C4-2B (cell line): ENCODE measurements around the gene ARL15.

Source experiments
- H3K27ac ChIP-seq: fragments of 450-650 bp; 2 replicates; pipeline ENCODE4 v1.5.1; 2017
- ZFX ChIP-seq: fragments of 450-650 bp; IDR thresholded peaks from 2 replicates; pipeline ENCODE4 v1.6.1; 2017
- TF ChIP-seq, protein P1 (sequence below): fragments of 450-650 bp; conservative IDR thresholded peaks from 2 replicates; pipeline ENCODE4 v1.5.1; 2017; ENCODE audit warnings: mild to moderate bottlenecking

The ARL15 gene

DNA sequence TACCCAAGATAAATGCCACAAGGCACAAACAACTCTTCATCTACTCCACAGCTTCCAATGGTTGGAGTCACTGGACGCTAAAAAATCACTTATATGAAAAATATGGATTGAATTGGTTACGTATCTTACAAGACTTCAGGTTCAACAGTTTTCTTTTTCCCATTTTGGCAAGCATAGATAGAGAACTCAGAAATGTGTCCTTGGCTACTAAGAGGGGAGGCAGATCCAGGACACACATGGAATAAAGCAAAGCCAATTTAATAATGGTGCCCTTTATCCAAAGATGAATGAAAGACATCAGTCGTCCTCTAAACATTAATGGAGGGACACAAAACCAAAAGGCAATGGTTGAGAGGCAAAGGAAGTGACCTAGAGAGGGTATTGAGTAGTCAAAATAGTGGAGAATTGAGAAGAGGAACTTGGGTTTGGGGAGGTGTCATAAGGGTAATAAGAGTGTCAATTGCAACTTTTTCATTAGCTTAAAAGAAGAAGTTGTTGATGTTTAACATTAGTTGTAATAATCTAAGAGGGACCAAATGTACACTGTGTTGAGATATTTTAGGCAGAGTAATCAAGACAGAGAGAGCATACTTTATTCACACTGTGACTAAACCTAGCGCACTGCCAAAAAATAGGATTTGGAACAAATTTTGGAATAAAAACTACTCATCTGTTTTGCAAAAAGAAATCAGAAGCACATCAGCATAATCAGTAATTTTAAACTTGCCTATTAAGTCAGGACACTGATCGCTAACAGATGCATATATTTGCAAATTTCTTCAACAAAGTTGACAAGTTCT lies 308.2 kb downstream of the ARL15 start:
- no peak overlapping the region for H3K27ac ChIP-seq
- TF ChIP-seq, protein P1, sequence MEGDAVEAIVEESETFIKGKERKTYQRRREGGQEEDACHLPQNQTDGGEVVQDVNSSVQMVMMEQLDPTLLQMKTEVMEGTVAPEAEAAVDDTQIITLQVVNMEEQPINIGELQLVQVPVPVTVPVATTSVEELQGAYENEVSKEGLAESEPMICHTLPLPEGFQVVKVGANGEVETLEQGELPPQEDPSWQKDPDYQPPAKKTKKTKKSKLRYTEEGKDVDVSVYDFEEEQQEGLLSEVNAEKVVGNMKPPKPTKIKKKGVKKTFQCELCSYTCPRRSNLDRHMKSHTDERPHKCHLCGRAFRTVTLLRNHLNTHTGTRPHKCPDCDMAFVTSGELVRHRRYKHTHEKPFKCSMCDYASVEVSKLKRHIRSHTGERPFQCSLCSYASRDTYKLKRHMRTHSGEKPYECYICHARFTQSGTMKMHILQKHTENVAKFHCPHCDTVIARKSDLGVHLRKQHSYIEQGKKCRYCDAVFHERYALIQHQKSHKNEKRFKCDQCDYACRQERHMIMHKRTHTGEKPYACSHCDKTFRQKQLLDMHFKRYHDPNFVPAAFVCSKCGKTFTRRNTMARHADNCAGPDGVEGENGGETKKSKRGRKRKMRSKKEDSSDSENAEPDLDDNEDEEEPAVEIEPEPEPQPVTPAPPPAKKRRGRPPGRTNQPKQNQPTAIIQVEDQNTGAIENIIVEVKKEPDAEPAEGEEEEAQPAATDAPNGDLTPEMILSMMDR, result no peak
- no peak for TF ChIP-seq ZFX

DNA sequence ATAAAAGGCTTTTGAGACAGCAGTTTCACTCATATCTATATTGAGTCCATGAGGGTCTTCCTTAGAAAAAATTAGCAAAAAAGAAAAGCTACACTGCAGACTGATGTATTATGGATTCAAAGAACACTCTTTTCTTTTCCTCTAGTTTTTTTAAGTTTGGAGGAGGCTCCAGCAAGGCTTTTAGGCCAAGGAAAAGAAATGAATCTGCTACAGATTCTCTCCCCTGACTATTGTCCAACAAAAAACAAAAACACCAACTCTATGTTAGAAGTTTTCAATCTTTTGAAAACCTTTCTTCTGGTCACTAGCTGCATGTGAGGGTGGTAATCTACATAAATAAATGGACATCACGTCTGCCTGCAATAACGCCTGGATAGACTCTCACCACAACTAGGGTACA lies 310.4 kb downstream of the ARL15 start:
- TF ChIP-seq, protein P1, result no peak
- TF ChIP-seq ZFX, result no peak
- no peak overlapping the region for H3K27ac ChIP-seq

DNA sequence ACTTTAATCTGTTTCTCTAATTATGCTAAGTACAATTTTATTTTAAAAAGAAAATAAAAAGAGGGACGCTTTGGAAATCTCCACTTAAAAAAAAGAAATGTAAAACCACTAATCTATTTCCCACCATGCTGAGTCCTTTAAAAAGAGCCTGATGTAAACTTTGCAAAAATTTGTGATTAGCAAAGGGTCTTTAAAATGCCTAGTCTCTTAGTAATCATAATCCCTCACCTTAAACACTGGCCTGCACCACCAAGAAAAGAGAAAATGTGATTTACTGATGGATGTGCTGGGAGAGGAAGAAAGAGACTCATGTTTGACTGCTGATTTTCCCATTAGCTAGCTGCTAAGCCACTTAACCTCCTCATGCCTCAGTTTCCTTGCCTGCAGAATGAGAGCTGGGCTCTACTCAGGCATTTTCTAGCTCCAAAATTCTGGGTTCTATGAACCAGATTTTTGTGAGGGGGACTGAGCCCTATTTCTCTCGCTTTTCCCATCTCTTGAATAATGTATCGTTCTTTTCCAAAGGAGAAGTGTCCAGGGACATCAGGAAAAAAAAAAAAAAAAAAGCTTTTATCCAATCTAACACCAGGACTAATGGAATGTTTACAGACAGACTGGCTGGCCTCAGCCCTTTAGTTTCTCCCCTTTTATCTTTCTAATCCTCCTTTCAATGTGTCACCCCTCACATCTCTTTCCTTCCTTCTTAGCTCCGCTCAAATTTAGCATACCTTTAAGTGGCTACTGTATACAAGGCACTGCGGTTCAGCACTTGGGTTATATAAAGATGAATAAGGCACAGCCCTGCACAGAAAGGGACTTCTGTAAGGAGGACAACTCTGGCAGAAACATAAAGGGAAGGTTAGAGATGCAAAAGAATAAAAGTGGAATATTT lies 312.4 kb downstream of the ARL15 start:
- no peak overlapping the region for H3K27ac ChIP-seq
- TF ChIP-seq ZFX, result no peak
- TF ChIP-seq, protein P1, result no peak

DNA sequence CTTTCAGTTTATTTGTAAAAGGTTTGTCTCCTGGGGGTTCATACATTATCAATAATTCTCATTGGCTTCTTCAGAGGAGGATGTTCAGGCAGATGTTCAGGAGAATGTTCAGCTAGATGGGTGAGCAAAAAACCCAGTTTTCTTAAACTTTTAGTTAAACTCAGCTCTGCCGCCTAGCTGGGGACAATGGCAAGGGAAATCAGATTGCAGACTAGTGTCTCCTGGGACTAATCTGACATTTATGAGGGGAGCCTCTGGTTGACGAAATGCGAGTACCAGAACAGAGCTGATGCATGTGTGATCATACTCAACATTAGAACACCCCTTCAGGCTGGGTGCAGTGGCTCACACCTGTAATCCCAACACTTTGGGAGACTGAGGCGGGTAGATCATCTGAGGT lies 314.4 kb downstream of the ARL15 start:
- no peak overlapping the region for H3K27ac ChIP-seq
- TF ChIP-seq ZFX, result no peak
- TF ChIP-seq, protein P1, result no peak

DNA sequence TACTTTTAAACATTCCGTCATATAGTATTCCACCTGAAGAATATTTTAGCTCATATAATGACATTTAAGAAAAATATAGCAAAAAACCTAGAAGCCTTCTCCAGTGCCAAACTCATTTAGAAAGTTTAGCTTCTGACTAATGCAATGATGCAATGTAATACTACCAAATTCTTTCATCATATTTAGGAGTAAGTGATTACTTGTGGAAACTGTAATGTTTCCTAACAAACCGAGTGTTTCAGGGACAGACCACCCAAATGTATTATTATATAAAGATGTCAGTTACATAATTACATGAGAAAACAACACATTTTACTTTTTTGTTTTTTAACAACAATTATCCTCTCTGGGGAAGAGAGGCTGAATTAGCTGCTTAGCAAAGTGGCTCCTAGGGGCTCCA lies 316.2 kb downstream of the ARL15 start:
- TF ChIP-seq, protein P1, result no peak
- no peak for TF ChIP-seq ZFX
- no peak overlapping the region for H3K27ac ChIP-seq

DNA sequence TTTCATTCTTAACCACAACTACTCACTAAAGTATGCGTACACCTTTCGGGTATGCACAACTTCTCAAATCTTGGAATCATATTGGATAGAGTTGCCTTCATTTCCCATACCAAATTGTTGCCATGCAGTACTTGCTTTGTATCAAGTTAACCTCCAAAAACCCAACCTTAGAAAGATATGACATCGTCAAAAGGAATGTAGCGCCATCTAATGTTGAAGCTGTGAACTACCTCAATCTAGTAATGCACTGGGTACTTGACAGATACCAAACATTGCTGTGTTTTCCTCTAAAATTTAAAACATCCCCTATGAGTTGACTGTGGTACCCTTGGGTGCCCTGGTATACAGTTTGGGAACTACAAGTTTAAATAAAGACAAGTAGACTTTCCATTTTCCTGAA lies 318.4 kb downstream of the ARL15 start:
- no peak overlapping the region for H3K27ac ChIP-seq
- no peak for TF ChIP-seq ZFX
- TF ChIP-seq, protein P1, result peak; percentile 69

DNA sequence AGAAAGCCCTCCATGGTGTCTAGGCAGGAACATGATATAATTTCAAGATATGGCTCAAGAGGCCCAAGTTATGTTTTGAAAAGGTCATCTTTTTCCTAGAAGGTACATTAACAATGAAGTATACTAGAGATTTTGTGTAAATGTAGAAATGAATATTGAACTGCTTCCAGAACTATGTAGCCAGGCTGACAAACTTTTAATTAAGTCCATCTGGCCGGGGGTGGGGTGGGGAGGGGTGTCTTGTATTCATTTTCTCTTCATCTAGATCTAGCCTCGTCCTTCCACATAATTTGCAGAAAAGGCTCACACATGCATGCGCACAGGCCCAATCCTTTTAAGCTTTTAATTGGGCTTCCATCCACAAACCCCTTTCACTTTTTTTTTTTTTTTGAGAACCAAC lies 323.3 kb downstream of the ARL15 start:
- no peak overlapping the region for H3K27ac ChIP-seq
- no peak for TF ChIP-seq ZFX
- TF ChIP-seq, protein P1, result no peak
